Fibroblast of skin of scalp (primary cell): Measurements from ENCODE around the gene CST3.
"Not testable (repeated sequence)": the region's sequence is repeated elsewhere in the genome, so short reads cannot be mapped to it uniquely, and the experiment has no call there.

ENCODE experiments used
- DNase-seq: peaks from one replicate; pipeline ENCODE4 v3.0.0-alpha.2; 2013

The CST3 gene

DNA sequence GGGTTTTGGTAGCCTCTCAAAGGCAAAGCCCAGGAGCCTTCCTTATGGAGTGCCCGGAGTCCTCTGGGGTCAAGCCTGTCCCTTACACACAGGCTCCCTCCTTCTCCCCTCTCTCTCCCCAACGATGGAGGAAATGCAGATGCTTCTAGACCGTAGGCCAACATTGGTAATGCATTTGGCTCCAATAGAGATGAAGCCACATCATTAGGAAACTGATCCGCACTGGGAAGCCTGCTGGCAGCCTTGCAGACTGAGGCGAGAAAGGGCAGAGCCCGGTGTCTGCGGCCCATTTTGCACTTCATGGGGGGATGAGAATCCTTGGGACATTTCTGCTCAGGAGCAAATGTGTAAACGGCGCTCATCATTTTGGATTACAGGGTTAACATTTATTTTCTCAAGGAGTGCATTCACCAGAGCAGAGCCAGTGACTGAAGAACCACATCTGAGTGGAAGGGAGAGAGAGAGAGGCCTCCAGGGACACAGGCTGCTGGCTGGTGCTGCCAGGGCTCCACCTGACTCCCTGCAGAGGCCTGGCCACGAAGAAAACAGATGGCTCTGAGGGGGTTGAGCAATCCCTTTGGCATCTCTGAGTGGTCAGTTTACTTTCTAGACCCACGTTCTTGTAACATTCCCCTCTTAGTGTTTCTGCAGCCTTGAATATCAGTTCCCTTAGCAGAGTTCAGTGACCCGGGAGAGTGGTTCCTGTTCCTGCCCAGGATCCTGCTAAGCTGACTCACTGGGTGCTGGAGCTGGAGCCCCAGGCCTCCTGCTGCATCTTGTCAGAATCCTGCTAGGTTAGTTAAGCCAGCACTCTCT is 4.4 kb upstream of the CST3 start:
- DNase-seq = no peak

GRCh38 chr20:23640671-23641667 is 3.2 kb upstream of the CST3 start:
- no peak for DNase-seq

GRCh38 chr20:23640018-23640601 is 2.4 kb upstream of the CST3 start:
- DNase-seq = no peak

DNA sequence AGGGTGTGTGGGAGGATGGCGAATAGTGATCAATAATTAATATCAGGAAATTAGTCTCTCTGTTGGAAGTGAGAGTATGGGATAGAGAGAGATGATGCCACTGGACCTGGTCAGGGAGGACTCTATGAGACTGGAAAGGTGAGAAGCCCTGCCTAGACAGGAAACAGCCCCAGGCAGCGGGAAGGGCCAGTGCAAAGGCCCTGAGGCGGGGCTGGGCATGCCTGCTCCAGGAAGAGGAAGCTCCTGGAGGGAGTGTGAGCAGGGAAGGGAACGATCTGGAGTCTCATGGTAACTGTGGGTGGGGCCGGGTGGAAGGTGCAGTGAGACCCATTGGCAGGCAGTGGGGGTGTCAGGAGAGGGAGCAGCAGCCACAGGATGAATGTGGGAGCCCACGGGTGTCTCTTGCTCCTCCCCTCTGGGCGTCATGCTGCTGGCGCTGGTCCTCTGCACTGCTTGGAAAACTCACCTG is 1.8 kb upstream of the CST3 start:
- no peak for DNase-seq

GRCh38 chr20:23638309-23638708 is 554 bp upstream of the CST3 start:
- DNase-seq = no peak

DNA sequence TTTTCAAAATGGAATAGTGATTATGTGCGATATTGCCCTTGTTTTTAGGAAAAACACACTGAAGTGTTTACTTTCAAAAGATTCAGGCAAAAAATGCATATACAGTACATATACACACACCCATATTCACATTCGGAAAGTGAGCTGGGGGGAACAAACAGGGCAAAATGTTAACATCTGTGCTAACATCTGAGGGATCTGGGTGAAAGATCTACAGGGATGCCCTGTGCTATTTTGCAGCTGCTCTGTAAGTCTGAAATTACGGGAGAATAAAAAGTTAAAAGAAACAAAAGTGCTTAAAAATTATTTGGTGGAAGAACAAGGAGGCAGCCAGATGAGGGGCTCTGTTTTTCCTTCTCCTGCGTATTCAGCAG is 860 bp downstream of the CST3 start:
- no peak for DNase-seq

GRCh38 chr20:23636182-23636907 is 1.4 kb downstream of the CST3 start:
- DNase-seq = no peak

DNA sequence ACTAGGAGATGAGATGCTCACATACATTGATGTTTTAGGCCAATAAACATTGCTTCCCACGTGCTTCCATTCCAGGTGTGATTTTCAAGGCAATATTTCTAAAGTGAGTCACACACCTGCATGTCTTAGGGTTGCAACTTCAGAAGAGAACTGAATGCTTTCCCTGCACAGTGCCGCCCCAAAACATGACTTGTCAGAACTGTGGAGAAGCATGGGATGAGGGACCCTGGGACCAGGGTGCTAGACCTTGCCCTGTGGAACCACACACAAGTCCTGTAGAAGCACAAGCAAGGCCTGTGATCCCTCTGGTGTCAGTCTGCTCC is 2.0 kb downstream of the CST3 start:
- not testable (repeated sequence) for DNase-seq

DNA sequence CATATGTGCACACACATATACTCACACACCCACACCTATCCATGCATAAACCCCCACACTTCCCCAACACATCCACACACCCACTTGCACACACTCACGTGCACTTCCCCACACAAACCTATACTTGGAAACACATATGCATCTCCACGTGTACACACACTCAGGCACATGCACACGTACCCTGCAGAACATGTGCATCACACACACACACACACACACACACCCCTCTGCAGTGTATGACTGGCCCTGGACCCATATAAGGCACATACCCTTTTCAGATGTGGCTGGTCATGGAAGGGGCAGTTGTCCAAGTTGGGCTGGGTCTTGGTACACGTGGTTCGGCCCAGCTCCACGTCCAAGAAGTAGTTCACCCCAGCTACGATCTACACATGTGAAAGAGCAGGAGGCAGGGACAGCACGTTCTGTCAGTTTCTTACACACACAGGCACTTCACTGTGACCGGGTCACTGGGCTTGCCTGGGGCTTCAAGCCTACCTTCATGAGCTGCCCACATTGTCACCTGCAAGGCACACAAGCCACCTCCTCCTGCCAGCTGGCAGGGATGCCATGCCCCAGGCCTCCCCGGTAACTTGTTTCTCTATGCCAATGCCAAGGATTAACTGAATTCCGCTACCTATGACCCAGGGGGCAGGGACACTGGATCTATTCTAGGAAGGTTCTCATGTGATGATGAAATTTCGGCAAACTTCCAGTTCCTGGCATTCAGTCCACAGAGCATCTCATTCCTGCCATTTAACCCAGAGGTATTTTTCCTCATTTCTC is 2.6 kb downstream of the CST3 start:
- no peak for DNase-seq

DNA sequence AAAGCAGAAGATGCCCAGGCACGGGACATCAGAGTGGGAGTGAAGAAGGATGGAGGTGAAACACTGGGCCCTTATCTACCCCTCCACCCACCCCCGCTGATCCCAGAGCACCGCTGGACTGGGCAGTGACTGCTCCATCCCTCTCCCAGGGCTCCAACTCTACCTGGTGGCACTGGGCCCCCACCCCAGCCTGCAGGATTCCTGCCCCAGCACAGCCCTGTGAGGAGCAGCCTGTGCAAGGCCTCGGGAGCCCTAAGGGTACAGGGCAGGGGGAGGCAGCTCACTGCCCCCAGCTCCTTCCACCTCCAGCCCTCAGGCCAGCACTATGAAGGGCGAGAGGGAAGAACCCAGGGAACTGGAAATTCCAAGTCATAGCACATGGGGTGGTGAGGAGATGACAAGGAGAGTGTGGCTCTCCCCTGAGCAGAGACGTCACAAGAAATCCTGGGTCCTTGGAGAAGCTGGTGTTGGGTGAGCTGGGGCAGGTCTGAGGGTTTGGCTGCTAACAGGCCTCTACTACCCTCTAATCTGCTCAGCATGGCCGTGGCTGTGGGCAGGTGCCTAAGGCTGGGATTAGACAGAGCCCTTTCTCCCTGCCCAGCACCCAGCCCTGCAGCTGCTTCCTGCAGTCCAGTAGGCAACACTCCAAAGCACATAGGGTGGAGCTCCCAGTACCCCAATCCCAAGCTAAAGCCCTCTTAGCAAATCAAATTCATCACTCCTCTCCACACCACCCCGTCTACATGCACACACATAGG is 3.5 kb downstream of the CST3 start:
- no peak for DNase-seq

GRCh38 chr20:23632711-23633573 is 4.8 kb downstream of the CST3 start:
- no peak for DNase-seq

GRCh38 chr20:23631981-23632710 is 5.6 kb downstream of the CST3 start:
- no peak for DNase-seq

DNA sequence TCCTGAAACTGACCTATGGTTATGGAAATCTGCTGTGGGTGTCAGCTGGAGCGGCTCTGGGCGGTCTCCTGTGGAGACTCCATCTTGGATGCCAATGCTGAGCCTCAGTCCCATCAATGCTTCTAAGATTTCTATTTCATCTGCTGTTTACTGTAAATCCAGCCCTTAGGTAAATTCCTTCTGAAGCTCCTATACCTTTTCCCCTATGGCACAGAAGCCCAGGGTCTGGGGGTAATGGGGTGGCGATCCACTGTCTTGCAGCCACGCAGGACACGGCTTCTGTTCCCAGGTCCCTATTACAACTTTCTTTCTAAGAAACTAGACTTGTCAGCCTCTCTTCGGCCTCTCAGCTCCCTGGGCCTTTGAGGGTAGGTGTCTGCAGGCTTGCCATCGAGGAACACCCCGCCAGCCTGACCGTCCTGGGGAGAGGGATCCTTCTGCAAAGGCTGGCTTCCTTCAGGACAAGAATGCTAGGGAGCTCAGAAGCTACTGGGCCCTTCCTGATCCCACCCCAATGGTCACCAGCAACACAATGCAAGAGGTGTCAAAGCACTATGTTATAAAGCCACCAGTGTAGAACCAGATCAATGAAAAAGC is 6.4 kb downstream of the CST3 start:
- DNase-seq = no peak

DNA sequence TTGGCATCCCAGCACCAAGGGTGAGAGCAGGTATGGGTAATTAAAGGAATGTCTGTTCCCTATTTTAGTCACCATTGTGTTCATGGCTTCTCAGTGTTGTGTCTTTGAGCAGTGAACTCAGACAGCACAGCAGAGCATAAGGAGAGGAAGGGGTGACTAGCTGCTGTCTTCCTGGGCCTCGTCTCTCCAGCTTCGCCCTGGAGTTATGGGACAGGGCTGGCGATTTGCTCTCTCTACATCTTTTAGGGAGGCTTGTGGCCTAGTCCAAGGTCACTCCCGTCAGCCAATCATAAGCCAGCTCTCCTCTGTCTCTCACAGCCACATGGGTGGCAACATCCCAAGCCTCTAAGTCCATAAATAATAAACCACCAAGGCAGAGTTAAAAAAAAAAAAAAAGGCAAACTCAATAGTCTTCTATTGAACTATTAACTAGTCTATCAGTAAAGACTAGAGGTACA is 7.3 kb downstream of the CST3 start:
- DNase-seq = no peak

DNA sequence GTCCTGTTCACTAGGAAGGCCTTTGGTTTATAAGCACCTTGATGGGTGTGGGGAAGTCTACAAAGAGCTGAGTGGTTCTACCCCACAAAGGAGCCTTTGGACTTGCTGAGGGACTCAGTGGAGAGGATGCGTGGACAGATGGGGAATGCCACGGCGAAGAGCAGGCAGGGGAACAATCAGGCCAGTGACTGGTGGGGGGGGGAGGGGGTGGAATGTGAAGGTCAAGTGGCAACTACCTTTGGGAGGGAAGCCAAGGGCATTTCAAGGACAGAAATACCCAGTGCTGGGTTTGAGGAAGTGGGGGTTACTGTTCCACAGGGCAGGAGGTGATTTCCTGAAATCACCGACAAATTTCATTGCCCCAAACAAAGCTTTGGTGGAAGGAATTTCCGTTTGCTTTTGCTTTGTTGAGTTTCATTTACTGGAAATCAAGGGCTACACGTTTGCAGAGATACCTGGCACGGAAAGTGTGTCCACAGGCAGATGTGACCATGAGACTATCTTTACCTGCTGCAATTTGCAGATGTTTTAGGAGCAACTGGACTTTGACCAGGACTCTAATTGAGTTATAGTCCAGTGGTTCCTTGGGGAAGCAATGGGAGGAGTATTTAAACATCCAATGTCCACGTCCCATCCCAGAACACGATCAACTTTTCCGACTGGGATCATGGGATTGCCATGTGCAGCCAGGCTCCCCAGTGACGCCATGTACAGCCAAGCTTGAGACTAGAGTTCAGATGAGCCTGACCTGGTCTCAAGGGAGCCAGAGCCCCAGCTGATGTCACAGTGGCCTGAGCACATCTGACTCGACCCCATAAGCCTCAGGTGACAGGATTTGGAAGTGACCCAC is 8.0 kb downstream of the CST3 start:
- no peak for DNase-seq

GRCh38 chr20:23629017-23629541 is 8.7 kb downstream of the CST3 start:
- DNase-seq = peak; percentile 35

DNA sequence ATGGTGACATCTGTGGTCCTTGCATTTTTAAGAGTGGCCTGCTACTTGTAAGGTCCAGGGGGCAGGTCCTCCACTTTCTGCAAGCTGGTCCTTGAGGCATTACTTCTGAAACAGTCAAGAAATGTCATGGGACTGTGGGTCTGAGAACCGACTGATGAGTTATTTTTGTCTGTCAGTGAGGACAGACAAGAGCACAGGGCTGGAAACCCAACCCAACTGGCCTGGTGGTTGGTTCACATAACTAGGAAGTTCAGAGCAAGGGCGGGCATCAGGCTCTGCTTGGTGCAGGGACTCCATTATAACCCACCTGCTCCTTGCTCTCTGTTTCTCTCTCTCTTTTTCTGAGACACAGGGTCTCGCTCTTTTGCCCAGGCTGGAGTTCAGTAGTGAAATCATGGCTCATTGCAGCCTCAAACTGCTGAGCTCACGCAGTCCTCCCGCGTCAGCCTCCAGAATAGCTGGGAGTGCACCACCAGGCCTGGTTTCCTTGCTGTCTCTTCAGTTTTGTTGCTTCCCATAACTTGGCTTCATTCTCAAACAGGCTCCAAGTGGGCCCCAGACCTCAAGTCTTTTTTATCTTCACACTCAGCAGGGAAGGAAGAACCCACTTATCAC is 9.2 kb downstream of the CST3 start:
- DNase-seq = no peak
